Progenitor cell of endocrine pancreas (in vitro differentiated cells): ENCODE measurements around the gene UST. TPM values are rescaled to one million over a fixed set of nuclear protein-coding genes. Genes with fewer than 3 reads are reported as not detected.

Source experiments
- DNase-seq: peaks from one replicate; pipeline ENCODE4 v3.0.0; 2021; ENCODE audit warnings: low spot score; ENCODE audit not compliant: unreplicated experiment
- H3K27ac Mint-ChIP-seq: 2 replicates; pipeline ENCODE4 v1.8.0; 2021; ENCODE audit warnings: mild to moderate bottlenecking, moderate library complexity, mixed read lengths
- H3K27me3 Mint-ChIP-seq: 2 replicates; pipeline ENCODE4 v1.8.0; 2021; ENCODE audit warnings: mixed read lengths
- H3K36me3 Mint-ChIP-seq: 2 replicates; pipeline ENCODE4 v1.8.0; 2022; ENCODE audit warnings: mixed read lengths; ENCODE audit not compliant: insufficient read depth
- H3K4me1 Mint-ChIP-seq: 2 replicates; pipeline ENCODE4 v1.8.0; 2021; ENCODE audit warnings: low read depth, mixed read lengths
- H3K4me3 Mint-ChIP-seq: 2 replicates; pipeline ENCODE4 v1.8.0; 2021; ENCODE audit warnings: low read depth, mild to moderate bottlenecking, moderate library complexity, mixed read lengths
- H3K9me3 Mint-ChIP-seq: 2 replicates; pipeline ENCODE4 v1.8.0; 2021; ENCODE audit warnings: low read depth, mixed read lengths
- total RNA-seq: library from RNA; stranded (reverse); gene quantifications from 2 replicates; pipeline ENCODE4 v1.2.1, GENCODE V29; 2021
- TF ChIP-seq, protein P1 (sequence below): fragments of 200-600 bp; sonication (generic); IDR thresholded peaks from one replicate; pipeline ENCODE4 v1.5.0; 2021; ENCODE audit warnings: antibody characterized with exemption, mild to moderate bottlenecking; ENCODE audit not compliant: unreplicated experiment

Gene UST
- total RNA-seq, 1 donor from 2014 or later: 2.9 TPM

DNA sequence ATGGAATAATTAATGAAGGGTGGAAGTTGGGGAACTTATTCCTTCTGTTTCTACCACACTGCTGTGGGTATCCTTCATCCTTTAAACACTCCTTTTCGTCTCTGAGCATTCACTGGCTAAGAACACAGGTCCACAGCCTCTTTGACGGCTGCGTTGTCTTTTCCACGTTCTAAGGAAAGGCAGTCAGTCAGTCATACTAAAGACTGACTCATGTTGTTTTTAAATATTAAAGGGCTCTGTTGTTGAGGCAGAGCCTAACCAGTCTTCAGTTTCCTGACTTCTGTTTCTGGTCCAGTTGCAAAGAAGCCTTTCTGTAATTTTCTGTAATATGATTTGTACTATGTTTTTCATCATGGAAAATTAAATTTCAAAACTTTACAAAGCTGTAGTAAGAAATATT, 48.0 kb downstream of the UST start:
- no peak overlapping the region for H3K4me3 Mint-ChIP-seq
- peaks cover 54% of the 10 kb centered on the region for H3K27me3 Mint-ChIP-seq
- DNase-seq: no peak
- TF ChIP-seq, protein P1, sequence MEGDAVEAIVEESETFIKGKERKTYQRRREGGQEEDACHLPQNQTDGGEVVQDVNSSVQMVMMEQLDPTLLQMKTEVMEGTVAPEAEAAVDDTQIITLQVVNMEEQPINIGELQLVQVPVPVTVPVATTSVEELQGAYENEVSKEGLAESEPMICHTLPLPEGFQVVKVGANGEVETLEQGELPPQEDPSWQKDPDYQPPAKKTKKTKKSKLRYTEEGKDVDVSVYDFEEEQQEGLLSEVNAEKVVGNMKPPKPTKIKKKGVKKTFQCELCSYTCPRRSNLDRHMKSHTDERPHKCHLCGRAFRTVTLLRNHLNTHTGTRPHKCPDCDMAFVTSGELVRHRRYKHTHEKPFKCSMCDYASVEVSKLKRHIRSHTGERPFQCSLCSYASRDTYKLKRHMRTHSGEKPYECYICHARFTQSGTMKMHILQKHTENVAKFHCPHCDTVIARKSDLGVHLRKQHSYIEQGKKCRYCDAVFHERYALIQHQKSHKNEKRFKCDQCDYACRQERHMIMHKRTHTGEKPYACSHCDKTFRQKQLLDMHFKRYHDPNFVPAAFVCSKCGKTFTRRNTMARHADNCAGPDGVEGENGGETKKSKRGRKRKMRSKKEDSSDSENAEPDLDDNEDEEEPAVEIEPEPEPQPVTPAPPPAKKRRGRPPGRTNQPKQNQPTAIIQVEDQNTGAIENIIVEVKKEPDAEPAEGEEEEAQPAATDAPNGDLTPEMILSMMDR: no peak
- peaks cover 27% of the 10 kb centered on the region for H3K4me1 Mint-ChIP-seq
- H3K27ac Mint-ChIP-seq: no peak overlapping the region
- peaks cover 8% of the 10 kb centered on the region for H3K9me3 Mint-ChIP-seq
- peaks cover 2% of the 10 kb centered on the region for H3K36me3 Mint-ChIP-seq

DNA sequence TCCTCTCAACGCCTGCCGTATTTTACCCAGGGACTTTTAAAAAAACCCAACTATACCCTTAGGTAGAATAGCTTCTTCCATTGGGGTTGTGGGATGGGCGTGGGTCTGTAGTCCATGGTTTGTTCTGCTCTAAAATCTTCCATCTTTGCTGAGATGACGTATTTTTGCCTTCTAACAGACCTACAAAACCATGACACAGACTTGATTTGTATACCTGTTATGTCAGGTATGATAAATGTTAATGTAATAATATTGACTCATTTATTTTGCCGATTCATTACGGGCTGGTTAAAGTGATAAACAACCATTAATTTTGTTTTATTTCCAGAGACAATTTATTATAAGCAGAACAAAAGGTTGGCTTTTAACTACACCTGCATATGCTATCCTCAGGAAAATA, 48.7 kb downstream of the UST start:
- peaks cover 8% of the 10 kb centered on the region for H3K9me3 Mint-ChIP-seq
- H3K27me3 Mint-ChIP-seq: peaks cover 56% of the 10 kb centered on the region
- H3K36me3 Mint-ChIP-seq: peaks cover 2% of the 10 kb centered on the region
- peaks cover 28% of the 10 kb centered on the region for H3K4me1 Mint-ChIP-seq
- TF ChIP-seq, protein P1: no peak
- no peak overlapping the region for H3K4me3 Mint-ChIP-seq
- no peak overlapping the region for H3K27ac Mint-ChIP-seq
- no peak for DNase-seq

DNA sequence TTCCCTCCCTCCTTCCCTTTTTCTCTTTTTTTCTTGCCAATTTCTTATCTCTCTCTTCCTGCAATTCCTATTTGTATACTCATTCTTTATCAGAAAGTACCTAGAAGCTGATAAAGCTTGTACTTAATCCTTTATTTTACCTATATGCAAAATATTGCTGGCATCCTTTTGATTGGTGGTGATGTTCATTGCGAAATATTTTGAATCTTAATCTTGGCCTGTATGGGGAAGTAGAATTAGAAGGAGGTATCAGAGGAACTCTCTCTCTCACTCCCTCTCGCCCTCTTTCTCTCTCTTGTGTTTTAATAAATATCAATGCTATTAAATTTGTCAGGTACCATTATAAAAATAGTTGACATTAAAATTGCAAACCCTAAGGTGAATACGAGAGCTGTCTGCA, 52.8 kb downstream of the UST start:
- Mint-ChIP-seq H3K27me3 (peaks cover 63% of the 10 kb centered on the region), H3K36me3 (no peaks in the 10 kb centered on the region), H3K9me3 (peaks cover 4% of the 10 kb centered on the region), H3K4me1 (peaks cover 18% of the 10 kb centered on the region), H3K27ac (no peak overlapping the region), H3K4me3 (no peak overlapping the region)
- DNase-seq: no peak
- TF ChIP-seq, protein P1: no peak

DNA sequence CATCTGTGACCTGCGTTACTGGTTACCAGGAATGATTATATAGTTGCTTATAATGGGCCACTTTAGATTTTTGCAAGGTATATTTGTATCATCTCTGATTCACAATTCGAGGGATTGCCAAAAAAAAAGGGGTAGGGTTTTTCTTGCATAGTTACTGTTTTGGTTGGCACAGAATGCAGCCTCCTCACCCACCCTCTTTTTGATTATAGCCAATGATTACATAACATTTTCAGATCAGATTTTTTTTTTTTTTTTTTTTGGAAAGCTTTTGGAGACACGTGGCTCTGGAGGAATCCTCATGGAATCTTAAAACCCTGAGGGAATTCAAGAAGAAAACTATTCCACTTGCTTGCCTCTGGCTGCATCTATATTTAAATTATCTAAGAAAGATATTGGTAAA, 53.7 kb downstream of the UST start:
- DNase-seq: no peak
- Mint-ChIP-seq H3K27me3 (peaks cover 66% of the 10 kb centered on the region), H3K4me3 (no peak overlapping the region), H3K9me3 (peaks cover 4% of the 10 kb centered on the region), H3K27ac (no peak overlapping the region), H3K36me3 (no peaks in the 10 kb centered on the region), H3K4me1 (peaks cover 18% of the 10 kb centered on the region)
- TF ChIP-seq, protein P1: no peak

DNA sequence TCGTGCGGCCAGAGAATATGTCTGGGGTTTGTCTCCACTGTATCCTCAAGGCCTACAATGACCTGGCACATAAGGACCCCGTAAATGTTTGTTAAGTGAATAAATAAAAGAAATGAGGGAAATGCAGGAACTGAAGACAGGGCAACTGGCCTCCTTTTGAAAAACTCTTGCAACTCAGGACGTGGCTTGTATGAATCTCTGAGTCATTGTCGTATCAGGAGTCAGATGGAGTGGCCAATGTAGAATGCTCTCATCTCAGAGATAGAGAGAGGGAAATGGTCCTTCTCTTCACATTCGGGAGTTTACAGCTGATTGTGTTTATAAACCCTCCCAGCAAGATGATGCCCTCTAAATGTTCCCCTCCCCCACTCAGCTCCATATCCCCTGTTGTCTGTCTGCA, 57.1 kb downstream of the UST start:
- H3K27me3 Mint-ChIP-seq: peaks cover 69% of the 10 kb centered on the region
- TF ChIP-seq, protein P1: no peak
- H3K9me3 Mint-ChIP-seq: peaks cover 3% of the 10 kb centered on the region
- peaks cover 11% of the 10 kb centered on the region for H3K4me1 Mint-ChIP-seq
- H3K36me3 Mint-ChIP-seq: peaks cover 2% of the 10 kb centered on the region
- H3K4me3 Mint-ChIP-seq: no peak overlapping the region
- no peak for DNase-seq
- H3K27ac Mint-ChIP-seq: no peak overlapping the region
